NCI-H2081 treated with DMSO at 0.1 percent for 48 hours (cell line): ENCODE results near the gene YTHDF2.
"Not testable (repeated sequence)": the region's sequence is repeated elsewhere in the genome, so short reads cannot be mapped to it uniquely, and the experiment has no call there.

Experiments used
- DNase-seq: peaks from one replicate; lab custom pipeline; 2025; lab: John Stamatoyannopoulos, UW

Gene YTHDF2

DNA sequence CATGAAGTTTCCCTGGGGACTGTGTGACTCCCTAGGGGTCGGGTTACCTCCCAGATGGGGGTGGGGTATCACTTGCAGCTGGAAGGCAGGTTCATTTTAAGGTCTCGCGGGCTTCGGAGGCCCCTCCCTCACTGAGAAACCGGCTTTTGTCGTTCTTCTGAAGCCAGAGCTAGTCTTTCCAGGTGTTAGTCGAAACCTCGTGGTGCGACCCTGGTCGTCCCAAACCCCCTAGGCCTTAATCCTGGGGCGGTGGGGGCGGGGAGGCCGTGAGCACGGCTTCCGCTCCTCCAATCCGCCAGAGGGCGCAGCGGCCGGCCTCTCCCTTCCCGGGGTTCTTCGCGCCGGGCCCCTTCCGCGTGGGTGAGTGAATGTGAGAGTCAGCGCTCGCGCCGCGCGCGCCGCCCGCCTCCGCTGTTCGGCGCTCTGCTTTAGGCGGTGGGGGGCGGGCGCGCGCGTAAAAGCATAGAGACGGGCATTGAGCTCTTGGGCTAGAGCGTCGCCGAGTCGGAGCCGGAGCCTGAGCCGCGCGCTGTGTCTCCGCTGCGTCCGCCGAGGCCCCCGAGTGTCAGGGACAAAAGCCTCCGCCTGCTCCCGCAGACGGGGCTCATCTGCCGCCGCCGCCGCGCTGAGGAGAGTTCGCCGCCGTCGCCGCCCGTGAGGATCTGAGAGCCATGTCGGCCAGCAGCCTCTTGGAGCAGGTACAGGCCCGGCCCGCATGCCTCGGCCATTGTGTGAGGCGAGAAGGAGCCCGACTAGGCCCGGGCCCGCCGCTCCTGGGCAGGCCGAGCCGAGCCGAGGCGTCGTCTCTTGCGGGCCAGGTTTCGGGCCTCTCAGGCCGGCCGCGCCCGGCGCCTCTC, at the start of gene YTHDF2:
TSS of gene YTHDF2 (plus strand) at position 491 of the 857 bp plus-strand sequence. CDS start at position 672, 181 bp downstream.
- peak; percentile 84 for DNase-seq

DNA sequence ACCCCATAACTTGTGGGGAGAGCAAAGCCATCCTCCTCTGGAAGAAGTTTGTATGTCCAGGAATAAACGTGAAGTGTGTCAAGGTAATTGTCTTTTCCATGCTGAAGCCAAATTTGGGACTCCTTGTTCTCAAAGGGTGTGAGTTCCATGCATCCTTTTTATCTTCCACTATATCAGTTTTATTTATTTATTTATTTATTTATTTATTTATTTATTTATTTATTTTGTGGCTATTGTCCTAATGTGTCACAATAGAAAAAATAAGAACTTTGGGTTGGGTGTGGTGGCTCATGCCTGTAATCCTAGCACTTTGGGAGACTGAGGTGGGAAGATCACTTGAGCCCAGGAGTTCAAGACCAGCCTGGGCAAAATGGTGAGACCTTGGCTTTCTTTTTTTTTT, 45.1 kb upstream of the YTHDF2 start:
- not testable (repeated sequence) for DNase-seq

DNA sequence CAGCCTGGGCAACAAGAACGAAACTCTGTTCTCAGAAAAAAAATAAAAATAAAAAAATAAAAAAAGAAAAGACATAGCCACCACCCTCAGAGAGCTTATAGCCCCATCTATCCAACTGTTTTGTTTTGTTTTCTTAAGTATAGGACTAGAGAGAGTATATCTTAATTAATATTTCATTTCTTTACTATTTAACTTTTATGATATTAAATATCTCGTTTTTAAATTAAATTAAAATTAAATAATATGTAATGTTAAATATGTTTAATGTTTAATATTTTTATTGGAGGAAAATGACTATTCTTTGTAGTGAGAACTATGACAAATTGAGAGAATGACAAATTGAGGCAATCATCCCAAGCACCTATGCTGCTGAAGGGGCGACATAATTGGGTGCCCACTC, 33.1 kb upstream of the YTHDF2 start:
- DNase-seq = no peak

DNA sequence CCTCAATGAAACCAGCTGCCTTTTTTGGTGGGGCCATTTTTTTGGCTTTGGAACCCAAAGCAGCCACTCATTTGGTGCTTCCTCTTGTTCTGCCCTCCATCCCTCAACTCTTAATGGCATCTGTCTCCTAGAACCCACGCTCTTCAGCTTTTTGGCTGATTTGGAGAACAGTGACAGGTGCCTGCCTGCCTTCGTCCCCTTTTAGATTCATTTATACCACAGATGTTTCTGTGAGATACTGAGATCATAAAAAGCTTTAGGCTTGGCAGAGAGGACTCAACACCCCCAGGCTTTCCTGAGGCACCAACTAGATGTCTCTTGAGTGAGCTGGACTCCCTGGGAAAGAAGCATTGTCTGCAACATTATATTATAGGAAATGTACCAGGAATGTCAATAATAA, 20.4 kb upstream of the YTHDF2 start:
- no peak for DNase-seq

DNA sequence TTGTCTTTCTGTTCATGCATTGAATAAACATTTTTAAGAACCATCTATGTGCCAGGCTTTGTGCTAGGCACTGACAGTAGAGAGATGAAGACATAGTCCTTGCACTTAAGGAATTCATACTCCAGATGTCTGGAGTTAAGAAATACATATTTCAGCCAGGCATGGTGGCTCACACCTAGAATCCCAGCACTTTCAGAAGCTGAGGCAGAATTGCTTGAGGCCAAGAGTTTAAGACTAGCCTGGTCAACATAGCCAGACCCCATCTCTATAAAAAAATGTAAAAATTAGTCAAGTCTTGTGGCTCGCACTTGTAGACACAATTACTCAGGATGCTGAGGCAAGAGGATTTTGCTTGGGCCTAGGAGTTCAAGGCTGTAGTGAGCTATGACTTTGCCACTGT, 18.6 kb upstream of the YTHDF2 start:
- DNase-seq = no peak

DNA sequence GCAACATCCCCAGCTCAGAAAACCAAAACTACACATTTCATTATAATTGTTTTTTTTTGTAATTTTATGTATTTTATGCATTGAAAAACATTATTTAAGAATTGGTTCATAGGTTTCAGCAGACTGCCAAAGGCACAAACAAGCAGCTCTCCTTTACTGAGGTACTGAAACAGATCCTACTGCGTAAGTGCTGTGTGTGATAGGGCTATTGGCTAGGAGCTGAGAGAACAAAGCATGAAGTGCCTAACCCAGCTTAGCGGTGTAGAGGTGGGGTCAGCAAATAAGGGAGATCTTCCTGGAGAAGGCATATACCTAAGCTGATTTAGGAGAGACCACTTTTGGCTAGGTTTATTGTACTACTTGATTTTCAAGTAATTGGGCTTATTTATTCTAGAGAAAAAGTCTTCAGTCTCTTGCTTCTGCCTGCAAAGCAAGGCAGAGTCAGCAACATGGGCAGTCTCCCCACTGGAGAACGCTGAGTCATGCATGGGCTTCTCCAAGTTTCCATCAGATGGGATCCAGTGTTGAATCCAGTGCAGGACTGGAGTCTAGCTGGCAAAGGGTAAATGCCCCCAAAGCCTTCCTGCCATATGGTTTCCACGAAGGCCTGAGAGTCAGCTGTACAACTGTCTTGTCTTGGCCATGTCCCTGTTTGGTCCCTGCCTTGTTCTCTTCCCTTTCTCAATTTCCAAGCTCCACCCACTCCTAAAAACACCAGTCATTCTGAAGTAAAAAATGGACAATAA, 18.0 kb upstream of the YTHDF2 start:
- DNase-seq = no peak

DNA sequence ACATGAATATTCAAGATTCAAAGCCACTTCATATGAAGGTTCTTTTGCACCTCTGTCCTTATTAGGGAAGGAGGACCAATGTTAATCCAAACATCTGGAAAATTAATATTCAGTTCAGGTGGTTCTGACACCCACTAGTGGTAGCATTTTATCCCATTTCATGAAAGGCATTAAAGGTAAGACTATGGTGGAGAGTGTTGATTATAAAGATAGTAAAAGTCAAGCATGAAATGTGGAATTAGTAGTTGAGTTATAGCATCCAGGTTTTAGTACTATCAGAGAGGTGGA, 17.5 kb upstream of the YTHDF2 start:
- no peak for DNase-seq

DNA sequence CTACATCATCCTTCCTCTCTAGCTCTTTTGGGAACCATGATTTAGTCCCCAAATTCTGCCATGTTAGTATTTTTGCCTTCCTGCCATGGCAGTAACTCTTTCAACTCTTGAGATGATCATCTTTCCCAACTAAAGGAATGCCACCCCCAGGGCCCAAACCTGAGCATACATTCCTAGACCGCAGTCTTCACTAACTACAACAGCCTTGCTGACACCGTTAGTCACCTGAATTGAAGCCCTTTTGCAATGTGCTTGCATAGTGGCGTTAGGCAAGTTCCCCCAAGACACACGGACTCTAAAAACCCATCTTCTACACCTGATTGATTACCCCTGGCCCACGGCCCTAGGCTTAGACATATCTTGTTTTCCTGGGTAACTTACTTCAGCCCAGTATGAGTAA, 16.4 kb upstream of the YTHDF2 start:
- no peak for DNase-seq

DNA sequence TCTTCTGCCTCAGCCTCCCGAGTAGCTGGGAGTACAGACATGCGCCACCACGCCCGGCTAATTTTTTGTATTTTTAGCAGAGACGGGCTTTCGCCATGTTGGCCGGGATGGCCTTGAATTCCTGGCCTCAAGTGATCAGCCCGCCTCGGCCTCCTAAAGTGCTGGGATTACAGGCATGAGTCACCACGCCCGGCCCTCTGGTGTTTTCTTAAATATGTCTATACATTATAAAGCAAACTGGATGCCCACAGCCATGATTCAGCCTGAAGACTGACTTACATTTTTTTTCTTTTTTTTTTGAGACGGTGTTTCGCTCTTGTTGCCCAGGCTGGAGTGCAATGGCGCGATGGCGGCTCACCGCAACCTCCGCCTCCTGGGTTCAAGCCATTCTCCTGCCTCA, 14.8 kb upstream of the YTHDF2 start:
- not testable (repeated sequence) for DNase-seq

DNA sequence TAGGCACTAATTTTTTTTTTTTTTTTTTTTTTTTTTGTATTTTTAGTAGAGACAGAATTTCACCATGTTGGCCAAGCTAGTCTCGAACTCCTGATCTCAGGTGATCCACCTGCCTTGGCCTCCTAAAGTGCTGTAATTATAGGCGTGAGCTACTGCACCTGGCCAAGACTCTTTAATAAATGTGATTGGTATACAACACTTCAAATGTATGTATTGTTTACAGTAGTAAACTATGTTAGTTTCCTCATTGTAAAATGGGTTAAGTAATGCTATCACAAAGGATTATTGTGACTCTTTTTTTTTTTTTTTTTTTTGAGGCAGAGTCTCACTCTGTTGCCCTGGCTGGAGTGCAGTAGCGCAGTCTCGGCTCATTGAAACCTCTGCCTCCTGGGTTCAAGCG, 11.4 kb upstream of the YTHDF2 start:
- not testable (repeated sequence) for DNase-seq

DNA sequence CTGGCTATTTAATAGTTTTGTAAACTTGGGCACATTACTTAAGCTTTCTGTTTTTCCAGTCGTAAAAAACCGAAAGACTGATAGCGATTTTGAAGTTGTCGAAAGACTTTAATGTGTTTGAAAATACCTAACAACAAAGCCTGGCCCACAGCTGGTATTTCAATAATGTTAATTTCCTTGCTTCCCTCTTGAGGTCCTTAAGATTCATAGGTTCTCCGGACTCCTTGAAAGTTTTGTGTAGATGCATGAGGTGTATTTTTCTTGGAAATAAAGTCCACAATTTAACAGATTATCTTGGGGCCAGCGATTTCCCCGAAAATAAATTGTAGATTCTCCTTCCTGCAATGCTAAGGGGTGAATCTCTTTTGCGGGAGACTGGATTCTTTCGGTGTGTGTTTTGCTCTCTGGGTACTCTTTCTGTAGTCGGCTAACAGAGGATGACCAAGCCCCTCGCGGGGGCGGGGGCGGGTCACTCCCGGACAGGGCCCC, 735 bp upstream of the YTHDF2 start:
- no peak for DNase-seq

DNA sequence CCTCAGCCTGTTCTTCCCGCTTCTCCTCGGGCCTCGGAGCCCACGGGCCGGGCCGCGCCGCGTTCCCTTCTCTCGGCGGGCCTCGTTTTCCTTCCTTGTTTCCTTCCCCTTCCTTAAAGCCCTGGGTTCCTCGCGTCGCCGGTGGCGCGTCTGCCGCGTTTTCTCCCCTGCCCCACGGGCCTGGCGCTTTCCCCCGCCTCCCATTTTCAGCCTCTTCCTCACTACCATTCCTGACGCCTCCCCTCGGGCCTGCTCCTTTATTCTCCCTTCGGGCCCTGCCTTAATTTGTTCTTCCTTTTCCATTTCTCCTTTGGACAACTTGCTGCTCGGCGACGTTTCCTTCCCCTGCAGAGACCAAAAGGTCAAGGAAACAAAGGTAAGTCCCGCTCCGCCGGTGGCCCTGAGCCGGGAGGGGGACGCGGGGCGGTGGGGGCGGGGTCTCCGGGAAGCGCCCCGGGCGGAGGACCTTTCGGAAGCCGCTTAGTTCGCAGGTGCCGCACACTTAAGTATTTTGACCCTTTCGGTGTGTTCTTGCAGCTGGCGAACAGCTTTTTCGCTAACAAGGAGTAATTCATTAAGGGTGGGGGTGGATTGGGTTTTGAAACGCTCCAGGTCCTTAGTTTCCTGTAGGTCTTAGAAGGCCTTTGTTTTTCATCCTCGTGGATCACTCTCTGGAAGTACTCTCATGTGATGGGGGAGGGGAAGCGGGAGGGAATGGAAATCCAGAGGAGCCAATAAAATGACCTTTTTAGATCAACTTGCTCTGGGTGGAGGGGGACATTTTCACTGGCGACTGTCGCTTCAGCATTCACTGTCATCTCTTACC, 780 bp downstream of the YTHDF2 start:
- DNase-seq = no peak

DNA sequence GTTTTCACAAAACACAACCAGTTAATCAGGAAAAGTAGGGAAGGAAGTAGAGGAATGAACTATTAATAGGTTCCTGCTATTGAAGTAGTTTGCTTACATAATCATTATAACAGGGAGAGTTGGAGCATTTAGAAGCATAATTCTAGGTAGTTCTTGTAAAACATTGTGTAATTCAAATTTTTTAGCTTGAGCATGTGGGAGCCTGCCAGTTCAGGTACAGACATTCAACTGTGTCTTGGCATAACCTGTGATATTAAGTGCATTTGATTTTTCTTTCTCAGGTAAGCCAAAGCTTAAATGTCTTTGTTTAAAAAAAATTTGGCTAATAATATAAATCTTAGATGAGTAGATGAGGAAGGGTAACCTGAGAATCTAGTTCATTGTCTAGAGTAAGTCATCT, 3.4 kb downstream of the YTHDF2 start:
- no peak for DNase-seq

DNA sequence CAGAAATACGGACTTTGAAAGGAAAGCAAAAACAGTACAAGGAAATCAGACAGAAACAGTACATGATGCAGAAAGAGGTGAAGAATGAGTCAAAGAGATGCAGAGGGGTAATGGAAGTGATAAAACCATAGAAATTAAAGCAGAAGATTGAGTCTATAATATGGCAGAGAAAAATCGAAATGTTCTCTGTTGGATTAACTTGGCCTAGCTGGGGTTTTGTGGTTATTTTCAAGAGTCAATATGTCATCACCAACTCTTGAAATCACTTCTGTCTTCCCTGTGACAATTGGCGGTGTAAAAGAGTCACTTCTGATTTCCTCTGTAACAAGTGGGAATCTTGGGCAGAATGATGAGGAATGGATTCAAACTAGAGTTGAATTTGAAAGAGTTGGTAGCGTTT, 7.4 kb downstream of the YTHDF2 start:
- no peak for DNase-seq

DNA sequence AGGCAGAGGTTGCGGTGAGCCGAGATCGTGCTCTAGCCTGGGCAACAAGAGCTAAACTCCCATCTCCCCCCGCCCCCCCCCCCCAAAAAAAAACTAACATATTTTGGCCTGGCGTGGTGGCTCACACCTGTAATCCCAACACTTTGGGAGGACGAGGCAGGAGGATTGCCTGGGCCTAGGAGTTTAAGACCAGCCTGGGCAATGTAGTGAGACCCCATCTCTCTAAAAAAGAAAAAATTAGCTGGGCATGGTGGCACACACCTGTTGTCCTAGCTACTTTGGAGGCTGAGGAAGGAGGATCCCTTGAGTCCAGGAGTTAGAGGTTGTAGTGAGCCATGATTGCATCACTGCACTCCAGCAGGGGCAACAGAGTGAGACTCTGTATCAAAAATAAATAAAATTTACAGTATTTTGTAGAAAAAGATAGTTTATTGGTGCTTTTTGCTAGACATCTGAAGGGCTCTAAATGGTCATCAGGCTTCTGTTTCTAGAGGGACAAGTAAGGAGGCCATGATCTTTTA, 9.0 kb downstream of the YTHDF2 start:
- DNase-seq = no peak

DNA sequence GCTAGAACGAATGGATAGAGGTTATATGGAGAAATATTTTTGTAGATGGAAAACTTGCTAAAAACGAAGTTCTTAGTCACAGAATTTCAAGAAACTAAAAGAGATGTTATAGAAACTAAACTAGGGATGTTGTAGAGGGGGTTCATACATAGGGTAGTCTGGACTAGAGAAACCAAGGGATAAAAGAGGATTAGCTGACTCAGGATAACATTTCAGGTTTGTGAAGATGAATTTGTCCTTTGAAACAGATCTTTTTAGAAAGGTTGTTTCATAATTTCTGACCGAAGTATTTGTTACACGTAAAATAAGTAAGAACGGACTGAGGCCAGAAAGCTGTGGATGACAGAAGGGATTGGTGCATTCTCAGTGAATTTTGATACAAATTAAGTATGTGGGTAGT, 13.6 kb downstream of the YTHDF2 start:
- DNase-seq = no peak

DNA sequence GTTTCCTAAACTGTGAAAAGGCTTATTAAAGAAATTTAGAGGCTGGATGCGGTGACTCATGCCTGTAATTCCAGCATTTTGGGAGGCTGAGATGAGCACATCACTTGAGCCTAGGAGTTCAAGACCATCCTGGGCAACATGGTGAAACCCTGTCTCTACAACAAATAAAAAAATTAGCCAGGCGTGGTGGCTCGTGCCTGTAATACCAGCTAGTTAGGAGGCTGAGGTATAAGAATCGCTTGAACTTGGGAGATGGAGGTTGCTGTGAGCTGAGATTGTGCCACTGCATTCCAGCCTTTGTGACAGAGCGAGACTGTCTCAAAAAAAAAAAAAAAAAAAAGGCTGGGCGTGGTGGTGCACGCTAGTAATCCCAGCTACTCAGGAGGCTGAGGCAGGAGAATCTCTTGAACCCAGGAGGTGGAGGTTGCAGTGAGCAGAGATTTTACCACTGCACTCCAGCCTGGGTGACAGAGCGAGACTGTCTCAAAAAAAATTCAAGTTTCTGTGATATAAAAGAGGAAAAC, 14.1 kb downstream of the YTHDF2 start:
- DNase-seq = not testable (repeated sequence)

DNA sequence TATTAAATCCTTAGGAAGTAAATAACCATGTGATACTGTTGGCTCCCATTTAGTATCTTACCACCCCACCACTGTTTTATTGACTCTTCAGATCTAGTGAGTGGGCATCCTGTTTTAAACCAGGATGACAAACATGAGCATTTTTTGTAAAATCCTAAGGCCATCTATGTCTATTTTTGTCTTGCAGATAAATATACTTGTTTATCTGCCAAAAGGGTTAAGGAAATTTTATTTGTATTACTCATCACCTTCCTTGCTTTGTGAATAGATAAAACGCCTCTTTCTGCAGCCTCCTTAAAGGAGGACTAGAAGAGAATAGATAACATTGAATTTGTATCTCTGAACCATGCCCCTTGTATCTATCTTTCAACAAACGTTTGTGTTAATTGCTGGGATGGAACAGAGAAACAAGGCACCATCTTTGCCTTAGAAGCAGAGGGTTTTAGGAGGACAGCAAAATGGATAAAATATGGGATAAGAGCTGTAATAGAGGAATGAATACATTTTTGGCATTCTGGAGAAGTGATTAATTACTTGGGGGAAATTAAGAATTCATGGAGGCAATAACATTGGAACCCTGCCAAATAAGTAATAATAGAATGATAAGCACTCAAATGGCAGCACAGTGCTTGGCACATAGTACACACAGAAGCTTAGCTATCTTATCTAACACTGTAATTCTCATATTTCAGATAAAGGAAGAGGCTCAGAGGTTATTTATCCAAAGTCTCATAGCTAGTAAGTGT, 14.7 kb downstream of the YTHDF2 start:
- DNase-seq = no peak

DNA sequence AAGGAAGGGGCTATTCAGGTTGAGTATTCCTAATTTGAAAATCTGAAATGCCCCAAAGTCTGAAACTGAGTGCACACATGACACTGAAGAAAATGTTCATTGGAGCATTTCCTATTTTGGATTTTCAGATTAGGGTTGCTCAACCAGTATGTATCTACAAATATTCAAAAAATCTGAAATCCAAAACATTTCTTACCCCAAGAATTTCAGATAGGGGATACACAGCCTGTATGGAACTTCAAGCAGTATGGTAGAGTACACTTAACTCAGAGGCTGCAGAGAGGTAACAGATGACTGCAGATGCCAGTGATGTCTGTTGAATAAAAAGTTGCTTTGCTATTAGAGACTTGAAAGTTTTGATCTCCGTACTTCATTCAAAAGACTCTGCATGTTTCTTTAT, 19.0 kb downstream of the YTHDF2 start:
- no peak for DNase-seq

DNA sequence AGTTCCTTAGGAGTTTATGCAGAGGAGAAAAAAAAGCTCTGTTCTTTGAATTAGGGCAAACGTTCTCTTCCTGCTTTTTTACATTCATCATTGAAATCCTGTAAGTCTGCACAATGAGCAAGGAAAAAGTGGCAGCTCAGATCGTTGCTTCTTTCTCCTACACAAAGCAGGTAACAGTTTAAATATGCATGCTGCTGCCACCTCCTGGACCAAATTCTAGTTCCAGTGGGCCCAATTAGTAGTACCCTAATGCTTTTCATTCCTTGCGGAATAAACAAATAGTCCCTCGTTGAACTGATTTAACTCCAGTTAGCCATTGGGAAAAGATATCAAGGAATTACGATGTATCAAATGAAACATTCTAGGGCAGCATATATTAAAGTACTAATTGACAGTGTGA, 20.1 kb downstream of the YTHDF2 start:
- no peak for DNase-seq

DNA sequence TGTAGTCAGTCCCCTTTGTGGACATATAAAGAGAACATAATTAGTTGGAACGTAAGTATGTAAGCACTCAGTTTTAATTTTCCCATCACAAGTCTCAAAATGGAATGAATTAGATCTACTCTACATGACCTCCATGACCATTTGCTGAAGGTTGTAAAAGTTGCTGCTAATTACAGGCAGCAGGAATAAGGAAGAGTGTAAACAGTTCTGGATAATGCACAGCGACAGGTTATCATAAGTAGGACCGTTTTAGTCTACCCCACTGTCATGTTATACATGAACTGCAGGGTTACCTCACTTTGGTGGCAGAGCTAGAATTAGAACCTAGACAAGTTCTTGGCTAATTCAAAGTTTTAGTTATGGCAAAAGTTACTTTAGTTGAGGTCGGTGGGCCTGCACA, 21.7 kb downstream of the YTHDF2 start:
- no peak for DNase-seq
